Measurements from ENCODE around the gene CXCL11. TPM values are rescaled to one million over a fixed set of nuclear protein-coding genes. Genes with fewer than 3 reads are reported as not detected.

The CXCL11 gene
- total and polyA plus RNA-seq, 2 of the 13 experiments (the other 11 are each of a cell fraction or from before 2014, with no cell fraction given): 0.08 TPM; not detected in 1

DNA sequence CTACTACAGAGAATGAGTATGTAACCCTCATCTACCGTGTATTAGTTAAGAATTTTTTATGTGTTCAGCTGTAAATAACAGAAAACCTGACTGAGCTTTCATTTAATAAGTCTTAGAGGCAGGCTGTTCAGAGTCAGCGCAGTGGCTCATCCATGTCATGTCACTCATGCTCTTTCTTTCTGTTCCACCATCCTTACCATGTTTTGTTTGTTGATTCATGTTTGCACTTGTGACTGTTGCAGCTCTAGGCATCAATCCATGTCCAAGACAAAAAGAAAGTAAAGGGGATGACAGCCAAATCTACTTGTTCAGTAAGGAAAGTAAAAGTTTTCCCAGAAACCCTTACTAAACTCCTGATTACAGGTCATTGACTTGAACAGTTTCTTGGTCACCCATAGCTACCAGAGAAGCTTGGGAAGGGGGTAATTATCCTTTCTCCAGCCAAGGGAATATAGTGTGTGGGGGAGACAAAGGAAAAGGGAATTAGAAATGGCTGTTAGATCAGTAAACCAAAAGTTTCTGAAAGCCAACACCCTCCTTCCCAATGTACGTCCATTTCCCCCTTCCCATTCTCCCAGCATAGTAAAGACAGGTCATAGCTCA is 47.6 kb upstream of the CXCL11 start:
- no peak for TF ChIP-seq NPAS2 (CRISPR knock-in tag; IDR thresholded peaks at IDR 0.05; ENCODE audit: borderline replicate concordance)
- no peak for TF ChIP-seq MAFK (conservative IDR thresholded peaks at IDR 0.05 in 1 of 2, IDR thresholded peaks at IDR 0.05 in 1 of 2; ENCODE audit: low read length in 2 of 2)
- TF ChIP-seq SMC3 (IDR thresholded peaks at IDR 0.05; ENCODE audit: low read length): no peak
- TF ChIP-seq RFX3 (CRISPR knock-in tag; IDR thresholded peaks at IDR 0.05): no peak
- TF ChIP-seq ZC3H13 (CRISPR knock-in tag; IDR thresholded peaks at IDR 0.05): no peak
- TF ChIP-seq ATRX (CRISPR knock-in tag; IDR thresholded peaks at IDR 0.05; ENCODE audit: borderline replicate concordance): no peak
- TF ChIP-seq, protein P1, sequence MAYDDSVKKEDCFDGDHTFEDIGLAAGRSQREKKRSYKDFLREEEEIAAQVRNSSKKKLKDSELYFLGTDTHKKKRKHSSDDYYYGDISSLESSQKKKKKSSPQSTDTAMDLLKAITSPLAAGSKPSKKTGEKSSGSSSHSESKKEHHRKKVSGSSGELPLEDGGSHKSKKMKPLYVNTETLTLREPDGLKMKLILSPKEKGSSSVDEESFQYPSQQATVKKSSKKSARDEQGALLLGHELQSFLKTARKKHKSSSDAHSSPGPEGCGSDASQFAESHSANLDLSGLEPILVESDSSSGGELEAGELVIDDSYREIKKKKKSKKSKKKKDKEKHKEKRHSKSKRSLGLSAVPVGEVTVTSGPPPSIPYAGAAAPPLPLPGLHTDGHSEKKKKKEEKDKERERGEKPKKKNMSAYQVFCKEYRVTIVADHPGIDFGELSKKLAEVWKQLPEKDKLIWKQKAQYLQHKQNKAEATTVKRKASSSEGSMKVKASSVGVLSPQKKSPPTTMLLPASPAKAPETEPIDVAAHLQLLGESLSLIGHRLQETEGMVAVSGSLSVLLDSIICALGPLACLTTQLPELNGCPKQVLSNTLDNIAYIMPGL (CRISPR knock-in tag; IDR thresholded peaks at IDR 0.05; ENCODE audit: borderline replicate concordance in 1 of 2, low read depth in 1 of 2): no peak
- no peak for TF ChIP-seq CAMTA2 (CRISPR knock-in tag; IDR thresholded peaks at IDR 0.05; ENCODE audit: borderline replicate concordance)
- TF ChIP-seq HOXA5 (CRISPR knock-in tag; IDR thresholded peaks at IDR 0.05): no peak
- TF ChIP-seq, protein P2, sequence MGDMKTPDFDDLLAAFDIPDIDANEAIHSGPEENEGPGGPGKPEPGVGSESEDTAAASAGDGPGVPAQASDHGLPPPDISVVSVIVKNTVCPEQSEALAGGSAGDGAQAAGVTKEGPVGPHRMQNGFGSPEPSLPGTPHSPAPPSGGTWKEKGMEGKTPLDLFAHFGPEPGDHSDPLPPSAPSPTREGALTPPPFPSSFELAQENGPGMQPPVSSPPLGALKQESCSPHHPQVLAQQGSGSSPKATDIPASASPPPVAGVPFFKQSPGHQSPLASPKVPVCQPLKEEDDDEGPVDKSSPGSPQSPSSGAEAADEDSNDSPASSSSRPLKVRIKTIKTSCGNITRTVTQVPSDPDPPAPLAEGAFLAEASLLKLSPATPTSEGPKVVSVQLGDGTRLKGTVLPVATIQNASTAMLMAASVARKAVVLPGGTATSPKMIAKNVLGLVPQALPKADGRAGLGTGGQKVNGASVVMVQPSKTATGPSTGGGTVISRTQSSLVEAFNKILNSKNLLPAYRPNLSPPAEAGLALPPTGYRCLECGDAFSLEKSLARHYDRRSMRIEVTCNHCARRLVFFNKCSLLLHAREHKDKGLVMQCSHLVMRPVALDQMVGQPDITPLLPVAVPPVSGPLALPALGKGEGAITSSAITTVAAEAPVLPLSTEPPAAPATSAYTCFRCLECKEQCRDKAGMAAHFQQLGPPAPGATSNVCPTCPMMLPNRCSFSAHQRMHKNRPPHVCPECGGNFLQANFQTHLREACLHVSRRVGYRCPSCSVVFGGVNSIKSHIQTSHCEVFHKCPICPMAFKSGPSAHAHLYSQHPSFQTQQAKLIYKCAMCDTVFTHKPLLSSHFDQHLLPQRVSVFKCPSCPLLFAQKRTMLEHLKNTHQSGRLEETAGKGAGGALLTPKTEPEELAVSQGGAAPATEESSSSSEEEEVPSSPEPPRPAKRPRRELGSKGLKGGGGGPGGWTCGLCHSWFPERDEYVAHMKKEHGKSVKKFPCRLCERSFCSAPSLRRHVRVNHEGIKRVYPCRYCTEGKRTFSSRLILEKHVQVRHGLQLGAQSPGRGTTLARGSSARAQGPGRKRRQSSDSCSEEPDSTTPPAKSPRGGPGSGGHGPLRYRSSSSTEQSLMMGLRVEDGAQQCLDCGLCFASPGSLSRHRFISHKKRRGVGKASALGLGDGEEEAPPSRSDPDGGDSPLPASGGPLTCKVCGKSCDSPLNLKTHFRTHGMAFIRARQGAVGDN (CRISPR knock-in tag; IDR thresholded peaks at IDR 0.05): no peak
- TF ChIP-seq ETV6 (CRISPR knock-in tag; conservative IDR thresholded peaks at IDR 0.05): no peak
- no peak for TF ChIP-seq IRX3 (CRISPR knock-in tag; IDR thresholded peaks at IDR 0.05; ENCODE audit: borderline replicate concordance, low read depth)
- no peaks in the 10 kb centered on the region for H3K36me3 ChIP-seq (replicated peaks in 1 of 2; ENCODE audit: control insufficient read depth in 1 of 2, insufficient read depth in 2 of 2, low read length in 2 of 2)
- H3K27ac ChIP-seq (ENCODE audit: extremely low read length, insufficient read depth, low read length): no peak overlapping the region
- H3K4me2 ChIP-seq (ENCODE audit: low read depth, low read length): no peak overlapping the region
- H3K27me3 ChIP-seq (ENCODE audit: control insufficient read depth in 1 of 2, insufficient read depth in 2 of 2, low read length in 2 of 2): no peaks in the 10 kb centered on the region
- no peak overlapping the region for H3K9ac ChIP-seq (ENCODE audit: insufficient read depth, low read depth, low read length)
- H4K20me1 ChIP-seq (ENCODE audit: insufficient read depth, low read length): no peaks in the 10 kb centered on the region
- ChIA-PET POLR2A (no interaction called here), CTCF (ENCODE audit: low intra/inter-chr PET ratio, low total read pairs) (no interaction called here)
- DNase-seq (ENCODE audit: low spot score) (no peak), ATAC-seq (no peak), FAIRE-seq (no peak)
- peaks cover 13% of the 10 kb centered on the region for H3K4me1 ChIP-seq (ENCODE audit: insufficient read depth, low read length)
- no peaks in the 10 kb centered on the region for H3K79me2 ChIP-seq (ENCODE audit: insufficient read depth, low read length)
- no peaks in the 10 kb centered on the region for H3K9me3 ChIP-seq (ENCODE audit: low read length)
- intact Hi-C loops (cut with micrococcal nuclease; ENCODE audit: unreplicated experiment) (no loop called here), in situ Hi-C loops (cut with HindIII; ENCODE audit: extremely low pct_ligation_motif_present, low pct_unique_long_range_greater_than_20kb) (no loop called here)
- WGBS (ENCODE audit: low lambda C conversion rate): 33% methylated on average over 3 of the region's 3 CpGs
- BruUV-seq (replicated peaks): no TSS peak
- no peak overlapping the region for H3K4me3 ChIP-seq (replicated peaks in 1 of 3; ENCODE audit: insufficient read depth in 1 of 3, low read depth in 2 of 3, low read length in 3 of 3)
- no peak overlapping the region for H2AFZ ChIP-seq (ENCODE audit: low read length)
